ENCODE results near the gene NCOA5.

- TF ChIP-seq, protein P1, sequence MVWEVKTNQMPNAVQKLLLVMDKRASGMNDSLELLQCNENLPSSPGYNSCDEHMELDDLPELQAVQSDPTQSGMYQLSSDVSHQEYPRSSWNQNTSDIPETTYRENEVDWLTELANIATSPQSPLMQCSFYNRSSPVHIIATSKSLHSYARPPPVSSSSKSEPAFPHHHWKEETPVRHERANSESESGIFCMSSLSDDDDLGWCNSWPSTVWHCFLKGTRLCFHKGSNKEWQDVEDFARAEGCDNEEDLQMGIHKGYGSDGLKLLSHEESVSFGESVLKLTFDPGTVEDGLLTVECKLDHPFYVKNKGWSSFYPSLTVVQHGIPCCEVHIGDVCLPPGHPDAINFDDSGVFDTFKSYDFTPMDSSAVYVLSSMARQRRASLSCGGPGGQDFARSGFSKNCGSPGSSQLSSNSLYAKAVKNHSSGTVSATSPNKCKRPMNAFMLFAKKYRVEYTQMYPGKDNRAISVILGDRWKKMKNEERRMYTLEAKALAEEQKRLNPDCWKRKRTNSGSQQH (CRISPR knock-in tag; IDR thresholded peaks at IDR 0.05), result no peak
- TF ChIP-seq MTA3 (IDR thresholded peaks at IDR 0.05; ENCODE audit: borderline replicate concordance), result no peak
These were observed 14.5 kb upstream of the NCOA5 start for GRCh38 chr20:46104262-46104661.
